Right cardiac atrium (tissue), 5 donors: ENCODE data around the gene PARP9. TPM values are rescaled to one million over a fixed set of nuclear protein-coding genes. Genes with fewer than 3 reads are reported as not detected.

Experiments used
- polyA plus RNA-seq: library from polyadenylated mRNA; stranded (reverse); fragments of 200-250 nt; gene quantifications from one replicate; pipeline ENCODE4 v1.2.3, GENCODE V29; 2013
- total RNA-seq, 4 donors: library from RNA; stranded (reverse); fragmentation: NEBNext Ultra II Directional; extraction: Animal tissue kit (Norgen Biotek cat#: 25700); gene quantifications; one replicate each; pipeline ENCODE4 v1.2.1, GENCODE V29; 2021
- donor health status: healthy with polysubstance abuse.
- donor health status: DM: no; HTN: yes; CAD: no.
- donor health status: DM: no; HTN: no; CAD: no.
- donor health status: DM: no; HTN: yes; CAD: no; lungs with severe emphysema.
- donor health status: DM: yes; HTN: yes; CAD: no.

PARP9 gene
- total and polyA plus RNA-seq, 5 donors, result 9.2 to 24.5 (median 13.6) TPM

Other genes starting within 250 kb of the PARP9 start
- gene CSTA, start 239.1 kb downstream of the PARP9 start, total RNA-seq, result 1 to 10 TPM; 1.5 to 4.1 (median 3.8) TPM
- gene CSTA, start 239.1 kb downstream of the PARP9 start, polyA plus RNA-seq, result 3.6 TPM
- 10 to 100 TPM; 16.7 to 35.3 (median 22.8) TPM for gene MIX23, start 181.1 kb downstream of the PARP9 start, total RNA-seq
- 44.7 TPM for gene MIX23, start 181.1 kb downstream of the PARP9 start, polyA plus RNA-seq
- 100 to 1,000 TPM; 134 to 174 (median 146) TPM for gene FAM162A, start 180.1 kb downstream of the PARP9 start, total RNA-seq
- 300 TPM for gene FAM162A, start 180.1 kb downstream of the PARP9 start, polyA plus RNA-seq
- 1 to 10 TPM; 3.3 to 4.0 (median 3.8) TPM for gene WDR5B, start 148.2 kb downstream of the PARP9 start, total RNA-seq
- 2.0 TPM for gene WDR5B, start 148.2 kb downstream of the PARP9 start, polyA plus RNA-seq
- 10 to 100 TPM; 50.1 to 66.9 (median 51.8) TPM for gene KPNA1, start 49.4 kb downstream of the PARP9 start, total RNA-seq
- 12.7 TPM for gene KPNA1, start 49.4 kb downstream of the PARP9 start, polyA plus RNA-seq
- gene DTX3L, start within 50 bp of the PARP9 start, total RNA-seq, result 10 to 100 TPM; 12.1 to 24.1 (median 13.6) TPM
- gene DTX3L, start within 50 bp of the PARP9 start, polyA plus RNA-seq, result 5.2 TPM
- gene PARP15, start 13.3 kb upstream of the PARP9 start, total RNA-seq, result 1 to 10 TPM in 1 of 4 donors, under 1 TPM in 3; 0.82 to 1.6 (median 0.93) TPM
- 0.95 TPM for gene PARP15, start 13.3 kb upstream of the PARP9 start, polyA plus RNA-seq
- gene PARP14, start 116.5 kb upstream of the PARP9 start, total RNA-seq, result 10 to 100 TPM; 13.8 to 21.8 (median 16.6) TPM
- gene PARP14, start 116.5 kb upstream of the PARP9 start, polyA plus RNA-seq, result 6.9 TPM
- 1 to 10 TPM; 5.7 to 8.3 (median 6.9) TPM for gene HSPBAP1, start 229.5 kb upstream of the PARP9 start, total RNA-seq
- 5.6 TPM for gene HSPBAP1, start 229.5 kb upstream of the PARP9 start, polyA plus RNA-seq
- gene SLC49A4, start 230.8 kb upstream of the PARP9 start, total RNA-seq, result 10 to 100 TPM; 19.9 to 26.8 (median 20.8) TPM
- 13.4 TPM for gene SLC49A4, start 230.8 kb upstream of the PARP9 start, polyA plus RNA-seq